Astrocyte (in vitro differentiated cells and primary cell): ENCODE data around the gene HNF4A. TPM values are rescaled to one million over a fixed set of nuclear protein-coding genes. Genes with fewer than 3 reads are reported as not detected.

Experiments used
- DNase-seq: peaks from one replicate; pipeline ENCODE4 v3.0.0-alpha.2; 2010; ENCODE audit warnings: low read depth
- FAIRE-seq: peaks from 2 replicates; lab custom pipeline; 2011; peaks lifted over from hg19 to GRCh38; lab: Jason Lieb, UNC
- H2AFZ ChIP-seq: 2 replicates; pipeline ENCODE4 v1.6.0; 2012; ENCODE audit warnings: low read depth, low read length, inconsistent platforms
- H3K27ac ChIP-seq: 2 replicates; pipeline ENCODE4 v1.5.1; 2011; ENCODE audit warnings: low read depth, low read length, inconsistent platforms
- H3K27me3 ChIP-seq: 2 replicates; pipeline ENCODE4 v1.6.0; 2011; ENCODE audit warnings: low read length, inconsistent platforms; ENCODE audit not compliant: insufficient read depth
- H3K36me3 ChIP-seq: 2 replicates; pipeline ENCODE4 v1.5.1; 2011; ENCODE audit warnings: low read length, inconsistent platforms; ENCODE audit not compliant: insufficient read depth
- H3K4me1 ChIP-seq: 2 replicates; pipeline ENCODE4 v1.5.1; 2011; ENCODE audit warnings: low read length, inconsistent platforms; ENCODE audit not compliant: insufficient read depth
- H3K4me2 ChIP-seq: 2 replicates; pipeline ENCODE4 v1.6.0; 2012; ENCODE audit warnings: low read length, inconsistent platforms
- H3K4me3 ChIP-seq: 2 replicates; pipeline ENCODE4 v1.5.1; 2011; ENCODE audit warnings: low read depth, mild to moderate bottlenecking, low read length, inconsistent platforms; ENCODE audit not compliant: insufficient read depth
- H3K79me2 ChIP-seq: 2 replicates; pipeline ENCODE4 v1.6.0; 2012; ENCODE audit warnings: mild to moderate bottlenecking, low read length, inconsistent platforms; ENCODE audit not compliant: insufficient read depth
- H3K9ac ChIP-seq: 2 replicates; pipeline ENCODE4 v1.6.0; 2012; ENCODE audit warnings: mild to moderate bottlenecking, low read length, inconsistent platforms
- H3K9me3 ChIP-seq: 2 replicates; pipeline ENCODE4 v1.5.1; 2012; ENCODE audit warnings: low read depth, mild to moderate bottlenecking, low read length, inconsistent platforms; ENCODE audit not compliant: insufficient read depth
- H4K20me1 ChIP-seq: 2 replicates; pipeline ENCODE4 v1.6.0; 2012; ENCODE audit warnings: low read length, inconsistent platforms; ENCODE audit not compliant: insufficient read depth
- H3K27ac Mint-ChIP-seq: one replicate; pipeline ENCODE4 v1.8.0; 2021; ENCODE audit warnings: mild to moderate bottlenecking, mixed read lengths; ENCODE audit not compliant: unreplicated experiment
- H3K27me3 Mint-ChIP-seq: one replicate; pipeline ENCODE4 v1.8.0; 2021; ENCODE audit warnings: low read depth, mixed read lengths; ENCODE audit not compliant: unreplicated experiment
- H3K36me3 Mint-ChIP-seq: one replicate; pipeline ENCODE4 v1.8.0; 2021; ENCODE audit warnings: low read depth, mixed read lengths; ENCODE audit not compliant: unreplicated experiment
- H3K4me1 Mint-ChIP-seq: one replicate; pipeline ENCODE4 v1.8.0; 2021; ENCODE audit warnings: low read depth, mixed read lengths; ENCODE audit not compliant: unreplicated experiment
- H3K4me3 Mint-ChIP-seq: one replicate; pipeline ENCODE4 v1.8.0; 2021; ENCODE audit warnings: mild to moderate bottlenecking, moderate library complexity, mixed read lengths; ENCODE audit not compliant: unreplicated experiment
- H3K9me3 Mint-ChIP-seq: one replicate; pipeline ENCODE4 v1.8.0; 2021; ENCODE audit warnings: mild to moderate bottlenecking, mixed read lengths; ENCODE audit not compliant: unreplicated experiment
- CTCF ChIP-seq: IDR thresholded peaks from 2 replicates; pipeline ENCODE4 v1.5.1; 2011; ENCODE audit warnings: low read depth, mild to moderate bottlenecking, inconsistent platforms, low read length, moderate library complexity; ENCODE audit not compliant: insufficient read depth
- EZH2 ChIP-seq: IDR thresholded peaks from 2 replicates; pipeline ENCODE4 v1.6.1; 2012; ENCODE audit warnings: mild to moderate bottlenecking, low read length, inconsistent platforms; ENCODE audit not compliant: insufficient read depth
- total RNA-seq: library from RNA; stranded (reverse); gene quantifications from 2 replicates; pipeline ENCODE4 v1.2.1, GENCODE V29; 2021

Gene HNF4A
- total RNA-seq, 1 donor from 2014 or later = not detected

DNA sequence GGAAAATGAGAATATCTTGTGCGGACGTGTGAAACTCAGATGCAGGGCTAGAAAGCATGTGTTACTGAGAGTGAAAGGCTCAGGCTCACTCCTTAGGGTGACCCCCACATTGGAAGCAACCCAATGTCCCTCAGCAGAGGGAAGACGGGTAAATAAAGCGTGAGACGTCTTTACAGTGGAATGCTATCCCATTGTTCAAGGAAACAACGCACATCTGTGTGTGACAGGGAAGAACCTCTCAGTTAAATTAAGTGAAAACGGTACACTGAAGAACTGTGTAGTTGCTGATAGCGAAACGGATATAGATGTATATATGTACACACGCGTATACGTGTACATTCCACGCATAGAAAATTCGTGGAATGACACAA, 839 bp downstream of the HNF4A start:
- Histone ChIP-seq H2AFZ (no peak overlapping the region), H3K27me3 (peaks cover 4% of the 10 kb centered on the region), H3K36me3 (no peaks in the 10 kb centered on the region), H3K4me1 (no peaks in the 10 kb centered on the region), H3K9ac (no peak overlapping the region), H3K27ac (no peak overlapping the region), H3K4me2 (no peak overlapping the region), H3K79me2 (no peaks in the 10 kb centered on the region), H3K9me3 (no peaks in the 10 kb centered on the region), H3K4me3 (no peak overlapping the region), H4K20me1 (no peaks in the 10 kb centered on the region)
- TF ChIP-seq EZH2 = no peak
- TF ChIP-seq CTCF = no peak
- Mint-ChIP-seq H3K27ac (no peak overlapping the region), H3K9me3 (no peaks in the 10 kb centered on the region), H3K27me3 (peaks cover 31% of the 10 kb centered on the region), H3K36me3 (no peaks in the 10 kb centered on the region), H3K4me3 (no peak overlapping the region), H3K4me1 (no peaks in the 10 kb centered on the region)
- DNase-seq (no peak), FAIRE-seq (no peak)

DNA sequence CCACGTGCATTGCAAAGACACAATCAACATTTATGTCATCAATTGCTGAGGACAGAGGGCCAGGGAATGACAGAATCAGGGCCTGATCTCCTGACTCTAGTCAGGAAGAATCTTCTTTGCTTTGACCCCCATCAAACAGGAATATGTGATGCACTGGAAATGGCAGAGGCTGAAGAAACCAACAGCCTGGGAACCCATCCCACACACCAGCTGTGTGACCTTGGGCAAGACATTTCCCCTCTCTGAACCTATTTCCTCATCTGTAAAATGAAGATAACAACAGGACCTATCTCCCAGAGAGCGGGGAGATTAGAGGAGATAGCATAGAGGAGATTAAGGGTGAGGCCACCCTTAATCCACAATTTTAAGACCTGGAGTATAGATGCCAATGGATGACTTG, 1.5 kb downstream of the HNF4A start:
- TF ChIP-seq EZH2 = no peak
- Histone ChIP-seq H3K27me3 (peaks cover 4% of the 10 kb centered on the region), H3K79me2 (no peaks in the 10 kb centered on the region), H3K9ac (no peak overlapping the region), H4K20me1 (no peaks in the 10 kb centered on the region), H2AFZ (no peak overlapping the region), H3K27ac (no peak overlapping the region), H3K9me3 (no peaks in the 10 kb centered on the region), H3K4me1 (no peaks in the 10 kb centered on the region), H3K4me3 (no peak overlapping the region), H3K4me2 (no peak overlapping the region), H3K36me3 (no peaks in the 10 kb centered on the region)
- H3K9me3 Mint-ChIP-seq = no peaks in the 10 kb centered on the region
- H3K36me3 Mint-ChIP-seq = no peaks in the 10 kb centered on the region
- FAIRE-seq (no peak), DNase-seq (no peak)
- no peak overlapping the region for H3K4me3 Mint-ChIP-seq
- peaks cover 33% of the 10 kb centered on the region for H3K27me3 Mint-ChIP-seq
- H3K4me1 Mint-ChIP-seq = no peaks in the 10 kb centered on the region
- no peak overlapping the region for H3K27ac Mint-ChIP-seq

DNA sequence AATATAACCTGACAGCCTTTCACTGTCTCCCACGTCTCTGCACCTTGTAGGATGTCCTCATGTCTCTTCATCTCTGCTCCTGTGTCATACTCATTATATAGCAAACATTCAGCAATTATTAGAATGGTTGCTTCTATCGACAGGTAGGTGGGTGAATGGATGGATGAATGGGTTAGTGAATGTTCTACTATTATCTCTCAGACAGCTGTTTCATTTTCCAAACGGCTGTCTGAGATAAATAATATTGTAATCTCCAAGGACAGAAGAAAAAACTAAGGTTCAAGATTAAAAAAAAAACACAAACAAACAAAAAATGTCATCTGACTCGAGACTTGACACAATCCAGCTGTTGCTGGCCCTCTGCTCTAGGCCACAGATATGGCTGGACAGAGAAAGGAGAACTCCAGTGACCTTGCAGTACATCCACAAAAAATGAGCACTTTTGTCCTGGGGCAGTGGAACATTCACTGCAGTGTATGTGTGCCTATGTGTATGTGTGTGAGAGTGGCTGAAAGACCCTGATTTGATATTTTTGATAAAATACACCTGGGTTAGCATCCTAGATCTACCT, 2.1 kb downstream of the HNF4A start:
- no peak overlapping the region for H3K4me3 ChIP-seq
- no peaks in the 10 kb centered on the region for H3K36me3 Mint-ChIP-seq
- H3K27ac Mint-ChIP-seq = no peak overlapping the region
- H4K20me1 ChIP-seq = no peaks in the 10 kb centered on the region
- no peaks in the 10 kb centered on the region for H3K9me3 ChIP-seq
- H3K79me2 ChIP-seq = no peaks in the 10 kb centered on the region
- peaks cover 33% of the 10 kb centered on the region for H3K27me3 Mint-ChIP-seq
- H3K4me2 ChIP-seq = no peak overlapping the region
- no peak overlapping the region for H3K4me3 Mint-ChIP-seq
- H3K27me3 ChIP-seq = peaks cover 4% of the 10 kb centered on the region
- no peaks in the 10 kb centered on the region for H3K36me3 ChIP-seq
- H3K4me1 Mint-ChIP-seq = no peaks in the 10 kb centered on the region
- FAIRE-seq (no peak), DNase-seq (no peak)
- H3K9ac ChIP-seq = no peak overlapping the region
- H3K4me1 ChIP-seq = no peaks in the 10 kb centered on the region
- no peak overlapping the region for H2AFZ ChIP-seq
- TF ChIP-seq CTCF (no peak), EZH2 (no peak)
- no peaks in the 10 kb centered on the region for H3K9me3 Mint-ChIP-seq
- H3K27ac ChIP-seq = no peak overlapping the region
